HEK293T (cell line): ENCODE results near the gene CDH4.
"Not testable (repeated sequence)": the region's sequence is repeated elsewhere in the genome, so short reads cannot be mapped to it uniquely, and the experiment has no call there.

Experiments used
- BHLHE40 ChIP-seq: fragments of 450-650 bp; IDR thresholded peaks from 2 replicates; pipeline ENCODE4 v1.6.1; 2016; ENCODE audit warnings: mild to moderate bottlenecking, moderate library complexity, borderline replicate concordance
- CTBP1 ChIP-seq: fragments of 450-650 bp; IDR thresholded peaks from 2 replicates; pipeline ENCODE4 v1.6.1; 2016; ENCODE audit warnings: borderline replicate concordance
- FOXA1 ChIP-seq: fragments of 450-650 bp; IDR thresholded peaks from 2 replicates; pipeline ENCODE4 v1.6.1; 2016; ENCODE audit warnings: mild to moderate bottlenecking
- FOXK2 ChIP-seq: fragments of 450-650 bp; IDR thresholded peaks from 2 replicates; pipeline ENCODE4 v1.6.1; 2016; ENCODE audit warnings: mild to moderate bottlenecking
- FOXM1 ChIP-seq: fragments of 450-650 bp; IDR thresholded peaks from 2 replicates; pipeline ENCODE4 v1.6.1; 2017; ENCODE audit warnings: mild to moderate bottlenecking, borderline replicate concordance
- NFRKB ChIP-seq: fragments of 450-650 bp; IDR thresholded peaks from 2 replicates; pipeline ENCODE4 v1.6.1; 2016; ENCODE audit warnings: mild to moderate bottlenecking, moderate library complexity
- SP1 ChIP-seq: fragments of 450-650 bp; IDR thresholded peaks from 2 replicates; pipeline ENCODE4 v1.6.1; 2017
- TARDBP ChIP-seq: fragments of 450-650 bp; IDR thresholded peaks from 2 replicates; pipeline ENCODE4 v1.6.1; 2016
- ZNF384 ChIP-seq: fragments of 450-650 bp; IDR thresholded peaks from 2 replicates; pipeline ENCODE4 v1.6.1; 2016

DNA sequence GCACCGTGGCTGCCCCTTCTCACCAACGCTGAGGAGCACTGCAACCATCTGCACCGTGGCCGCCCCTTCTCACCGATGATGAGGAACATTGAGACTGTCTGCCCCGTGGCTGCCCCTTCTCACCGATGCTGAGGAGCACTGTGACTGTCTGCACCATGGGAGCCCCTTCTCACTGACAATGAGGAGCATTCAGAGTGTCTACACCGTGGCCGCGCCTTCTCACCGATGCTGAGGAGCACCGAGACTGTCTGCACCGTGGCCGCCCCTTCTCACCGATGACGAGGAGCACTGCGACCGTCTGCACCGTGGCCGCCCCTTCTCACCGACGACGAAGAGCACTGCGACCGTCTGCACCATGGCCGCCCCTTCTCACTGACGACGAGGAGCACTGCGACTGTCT, 693.4 kb downstream of the CDH4 start:
- not testable (repeated sequence) for TF ChIP-seq NFRKB, TARDBP, FOXK2, ZNF384, BHLHE40, FOXM1, SP1, CTBP1, FOXA1
